HG03095 (cell line): ENCODE measurements around the gene WIPF2.
"Not testable (repeated sequence)": the region's sequence is repeated elsewhere in the genome, so short reads cannot be mapped to it uniquely, and the experiment has no call there.

Source experiments
- ATAC-seq: cut with Tn5 transposase; IDR thresholded peaks from one replicate; pipeline ENCODE4 v1.9.1; 2021; ENCODE audit warnings: moderate library complexity; ENCODE audit not compliant: unreplicated experiment

WIPF2 gene

GRCh38 chr17:40191237-40192208 is 27.6 kb upstream of the WIPF2 start:
- peak; percentile 55 for ATAC-seq

DNA sequence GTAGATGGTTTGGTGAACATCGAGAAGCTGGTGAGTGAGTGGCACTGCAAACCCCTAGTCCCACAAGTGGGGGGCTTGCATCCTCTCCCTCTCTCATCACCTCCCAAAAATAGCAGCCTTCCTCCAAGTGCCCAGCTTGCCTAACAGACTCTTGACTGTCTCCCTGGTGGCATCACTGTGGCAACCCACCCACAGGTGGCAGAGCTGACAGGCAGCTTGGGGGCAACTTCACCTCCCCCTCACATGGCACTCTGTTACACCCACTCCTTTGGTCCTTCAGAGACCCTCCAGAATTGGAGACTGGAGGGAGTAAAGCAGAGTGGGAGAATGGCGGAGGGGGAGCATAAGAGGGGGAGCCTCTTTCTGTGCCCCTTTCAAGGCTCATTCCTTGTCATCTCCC is 26.1 kb upstream of the WIPF2 start:
- no peak for ATAC-seq

- ATAC-seq = no peak
Observed at GRCh38 chr17:40194821-40195220, 24.3 kb upstream of the WIPF2 start.

DNA sequence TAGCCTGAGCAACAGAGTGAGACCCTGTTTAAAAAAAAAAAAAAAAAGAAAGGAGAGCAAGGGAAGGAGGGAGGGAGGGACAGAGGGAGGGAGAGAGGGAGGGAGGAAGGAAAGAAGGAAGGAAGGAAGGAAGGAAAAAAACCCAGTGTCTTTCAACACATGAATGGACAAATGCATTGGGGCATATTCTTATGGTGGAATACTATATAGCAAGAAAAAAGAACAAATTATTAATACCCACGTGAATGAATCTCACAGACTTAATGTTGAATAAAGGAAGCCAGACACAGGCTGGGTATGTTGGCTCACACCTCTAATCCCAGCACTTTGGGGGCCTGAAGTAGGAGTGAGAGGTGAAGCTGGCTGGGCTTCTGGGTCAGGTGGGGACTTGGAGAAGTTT is 21.6 kb upstream of the WIPF2 start:
- no peak for ATAC-seq

- not testable (repeated sequence) for ATAC-seq
Observed at GRCh38 chr17:40197965-40198456, 21.1 kb upstream of the WIPF2 start.

GRCh38 chr17:40198576-40198975 is 20.5 kb upstream of the WIPF2 start:
- no peak for ATAC-seq

- ATAC-seq = no peak
Observed at GRCh38 chr17:40203131-40203530, 16.0 kb upstream of the WIPF2 start.

DNA sequence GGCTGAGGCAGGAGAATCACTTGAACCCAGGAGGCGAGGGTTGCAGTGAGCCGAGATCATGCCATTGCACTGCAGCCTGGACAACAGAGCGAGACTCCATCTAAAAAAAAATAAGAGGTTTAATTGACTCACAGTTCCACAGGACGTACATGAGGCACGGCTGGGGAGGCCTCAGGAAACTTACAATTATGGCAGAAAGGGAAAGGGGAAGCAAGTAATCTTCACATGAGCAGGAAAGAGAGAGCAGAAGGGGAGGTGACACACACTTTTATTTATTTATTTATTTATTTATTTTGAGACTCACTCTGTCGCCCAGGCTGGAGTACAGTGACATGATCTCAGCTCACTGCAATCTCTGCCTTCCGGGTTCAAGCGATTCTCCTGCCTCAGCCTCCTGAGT is 12.9 kb upstream of the WIPF2 start:
- not testable (repeated sequence) for ATAC-seq

- ATAC-seq = no peak
Observed at GRCh38 chr17:40209404-40210093, 9.6 kb upstream of the WIPF2 start.

GRCh38 chr17:40213914-40214313 is 5.2 kb upstream of the WIPF2 start:
- ATAC-seq = not testable (repeated sequence)

DNA sequence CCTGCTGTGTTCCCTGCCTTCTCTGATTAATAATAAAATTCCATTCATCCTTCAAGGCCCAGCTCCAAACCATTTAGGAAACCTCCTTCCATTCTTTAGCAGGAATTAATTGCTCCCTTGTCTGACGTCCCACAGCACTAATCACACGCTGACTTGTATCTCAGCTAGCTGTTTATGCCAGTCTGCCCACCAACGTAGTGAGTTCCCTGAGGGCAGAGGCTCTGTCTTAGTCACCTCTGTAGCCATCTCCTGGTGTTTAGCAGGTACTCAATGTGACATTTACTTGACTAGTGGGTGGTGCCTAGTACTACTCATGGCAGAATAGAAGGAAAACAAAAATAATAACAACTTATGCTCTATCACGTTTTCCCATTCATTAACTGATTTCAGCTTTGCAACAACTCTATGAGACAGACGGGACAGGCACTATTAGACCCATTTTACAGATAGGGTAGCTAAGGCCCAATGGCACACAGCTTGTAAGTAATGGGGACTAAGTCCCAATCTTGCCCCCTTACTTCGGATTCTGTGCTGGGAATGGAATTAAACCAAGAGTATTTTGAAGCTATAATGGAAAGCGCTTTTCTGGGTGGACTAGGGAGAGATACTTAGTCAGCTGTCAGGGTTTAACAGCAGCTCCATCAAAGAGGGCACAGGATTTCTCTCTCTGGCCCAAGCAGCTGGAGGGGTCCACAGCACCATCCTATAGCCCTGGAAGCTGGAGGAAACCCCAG is 931 bp upstream of the WIPF2 start:
- no peak for ATAC-seq

- ATAC-seq = no peak
Observed at GRCh38 chr17:40219594-40220338, 662 bp downstream of the WIPF2 start.

GRCh38 chr17:40224718-40225550 is 5.8 kb downstream of the WIPF2 start:
- ATAC-seq = no peak

GRCh38 chr17:40229146-40229545 is 10.0 kb downstream of the WIPF2 start:
- ATAC-seq = not testable (repeated sequence)

GRCh38 chr17:40230670-40231069 is 11.6 kb downstream of the WIPF2 start:
- no peak for ATAC-seq

- ATAC-seq = not testable (repeated sequence)
Observed at GRCh38 chr17:40231928-40232327, 12.8 kb downstream of the WIPF2 start.

DNA sequence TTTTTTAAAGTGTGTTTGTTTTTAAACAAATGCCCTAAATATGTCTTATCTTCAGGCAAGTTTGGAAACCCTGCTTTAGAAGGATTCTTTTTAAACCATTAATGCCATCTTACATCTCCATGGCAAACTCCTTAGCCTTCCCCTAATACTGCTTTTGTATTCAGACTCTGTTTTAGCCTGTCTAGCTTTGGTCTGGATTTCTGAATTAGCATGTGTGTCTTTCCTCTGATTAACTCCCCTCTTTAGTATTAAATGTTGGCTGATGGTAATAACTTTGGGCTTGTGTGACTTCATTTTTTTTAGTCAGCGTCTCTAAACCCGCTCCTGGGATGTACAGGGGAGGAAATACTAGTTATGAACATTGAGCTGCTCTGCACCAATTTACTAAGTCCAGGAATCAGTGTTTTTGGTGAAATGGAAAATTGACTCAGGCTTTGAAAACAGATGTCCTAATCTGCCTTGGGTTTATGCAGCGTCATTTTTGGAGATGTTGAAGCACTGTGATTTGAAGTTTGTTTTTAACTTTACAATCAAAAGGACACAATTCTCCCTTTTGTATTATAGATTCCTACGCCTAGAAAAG is 22.2 kb downstream of the WIPF2 start:
- ATAC-seq = no peak

GRCh38 chr17:40242774-40243173 is 23.7 kb downstream of the WIPF2 start:
- no peak for ATAC-seq

- no peak for ATAC-seq
Observed at GRCh38 chr17:40243761-40244160, 24.7 kb downstream of the WIPF2 start.
